DMS79 (cell line): ENCODE data around the gene GPD2.
A peak's percentile ranks its signal among the peaks of the same experiment; 100 is the strongest.
"Not testable (repeated sequence)": the region's sequence is repeated elsewhere in the genome, so short reads cannot be mapped to it uniquely, and the experiment has no call there.

Experiments
- DNase-seq: peaks from one replicate; lab custom pipeline; 2025; lab: John Stamatoyannopoulos, UW

GPD2 gene

GRCh38 chr2:156590085-156590739 lies 154.0 kb downstream of the GPD2 start:
- DNase-seq = no peak

DNA sequence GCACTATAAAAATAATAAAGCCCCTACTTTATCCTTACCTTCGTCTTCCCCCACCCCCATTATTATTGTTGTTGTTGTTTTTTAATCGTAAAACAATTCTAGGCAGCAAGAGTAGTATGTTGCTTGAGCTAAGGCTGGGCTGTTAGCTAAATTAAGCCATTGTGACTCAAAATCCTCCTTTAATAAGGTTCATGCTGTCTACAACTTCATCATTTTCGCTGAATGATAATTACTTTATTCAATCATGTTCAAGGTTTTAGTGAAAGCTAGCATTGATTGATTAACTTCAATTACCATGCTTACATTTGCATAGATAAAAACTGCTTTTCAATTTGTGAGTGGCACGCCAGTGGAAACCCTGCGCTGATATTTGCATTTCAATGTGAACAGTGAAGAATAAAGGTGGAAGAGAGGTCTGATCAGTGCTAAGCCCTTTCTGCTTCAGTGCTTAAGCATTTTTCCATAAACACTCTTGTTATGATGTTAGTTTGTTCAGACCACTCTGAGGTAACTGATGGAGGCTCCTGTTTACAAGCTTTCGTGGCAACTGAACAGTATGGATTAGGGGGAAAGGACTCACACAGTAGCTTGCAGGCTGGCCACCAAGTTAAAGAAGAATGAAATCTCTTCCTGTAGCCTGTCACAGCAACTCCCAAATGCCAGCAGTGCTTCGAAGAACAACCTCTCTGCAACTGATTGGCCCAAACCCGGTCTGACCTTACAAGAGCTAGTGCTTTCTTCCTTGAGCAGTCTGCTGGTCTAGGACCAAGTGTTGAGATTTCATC lies 156.8 kb downstream of the GPD2 start:
- no peak for DNase-seq

- no peak for DNase-seq
These were observed 157.4 kb downstream of the GPD2 start for GRCh38 chr2:156593594-156593921.

DNA sequence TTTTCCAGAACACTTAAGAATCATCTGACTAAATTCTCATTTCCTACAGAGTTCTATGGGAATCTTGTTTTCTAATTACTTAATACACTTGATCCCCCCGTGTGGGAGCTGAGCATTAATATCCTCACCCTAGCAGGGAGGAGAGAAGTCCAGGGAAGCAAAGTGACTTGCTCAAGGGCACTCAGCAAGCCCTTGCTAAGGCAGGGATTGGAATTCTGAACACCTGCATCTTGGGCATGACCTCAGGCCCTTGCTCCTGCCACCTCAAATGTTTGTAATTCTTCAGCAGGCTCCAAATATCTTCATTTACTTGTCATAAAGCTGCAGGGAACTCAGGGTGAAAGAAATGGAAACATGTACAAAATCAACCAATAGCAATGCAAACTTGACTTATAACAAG lies 162.4 kb downstream of the GPD2 start:
- no peak for DNase-seq

DNA sequence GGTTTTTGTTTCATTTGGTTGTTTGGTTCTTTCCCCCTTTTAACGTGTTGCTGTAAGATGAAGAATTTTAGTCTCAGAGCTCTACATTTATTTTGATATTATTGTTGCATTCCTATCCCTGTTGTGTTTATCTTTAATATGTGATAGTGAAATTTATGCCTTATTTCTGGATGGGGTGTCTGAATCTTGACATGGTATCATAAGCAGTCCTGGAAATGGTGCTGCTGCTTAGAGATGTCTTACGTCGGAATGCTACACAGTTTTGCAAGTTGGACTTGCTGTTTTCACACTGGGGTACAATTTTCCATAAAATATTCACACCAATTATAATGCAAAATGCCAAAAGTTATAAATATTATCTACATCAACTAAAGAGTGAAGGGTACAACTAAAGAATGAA lies 164.0 kb downstream of the GPD2 start:
- DNase-seq = no peak

DNA sequence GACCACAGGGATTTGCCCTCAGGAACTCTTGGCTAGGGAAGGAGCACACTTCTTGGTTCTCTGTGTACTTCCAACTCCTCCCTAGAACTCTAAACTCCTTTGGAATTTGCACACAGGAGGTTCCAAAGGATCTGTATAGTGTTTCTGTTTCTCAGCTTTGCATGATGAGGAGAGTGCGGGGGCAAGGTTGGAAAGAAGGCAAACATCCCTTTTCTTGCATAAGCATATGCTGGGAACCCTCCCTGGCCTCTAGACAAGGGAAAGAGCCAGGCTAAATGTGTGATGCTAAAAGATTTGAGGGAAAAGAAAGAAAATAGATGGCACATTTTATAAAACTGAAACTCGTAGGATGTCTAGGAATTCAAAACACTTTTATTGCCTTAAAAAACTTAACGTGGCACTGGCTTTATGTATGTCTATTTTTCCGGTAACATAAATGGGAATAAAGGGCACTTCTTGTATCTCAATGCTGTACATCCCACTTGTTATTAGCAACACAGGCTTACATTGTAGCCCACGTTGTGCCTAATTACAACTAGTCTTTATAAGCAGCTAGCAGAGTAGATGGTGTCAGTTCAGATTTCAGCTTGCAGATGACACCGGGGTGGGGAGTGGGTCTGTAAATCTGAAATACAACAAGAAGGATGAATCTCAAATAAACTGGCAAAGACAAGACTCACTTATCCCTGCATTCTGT lies 165.8 kb downstream of the GPD2 start:
- no peak for DNase-seq

GRCh38 chr2:156602552-156602933 lies 166.4 kb downstream of the GPD2 start:
- no peak for DNase-seq

DNA sequence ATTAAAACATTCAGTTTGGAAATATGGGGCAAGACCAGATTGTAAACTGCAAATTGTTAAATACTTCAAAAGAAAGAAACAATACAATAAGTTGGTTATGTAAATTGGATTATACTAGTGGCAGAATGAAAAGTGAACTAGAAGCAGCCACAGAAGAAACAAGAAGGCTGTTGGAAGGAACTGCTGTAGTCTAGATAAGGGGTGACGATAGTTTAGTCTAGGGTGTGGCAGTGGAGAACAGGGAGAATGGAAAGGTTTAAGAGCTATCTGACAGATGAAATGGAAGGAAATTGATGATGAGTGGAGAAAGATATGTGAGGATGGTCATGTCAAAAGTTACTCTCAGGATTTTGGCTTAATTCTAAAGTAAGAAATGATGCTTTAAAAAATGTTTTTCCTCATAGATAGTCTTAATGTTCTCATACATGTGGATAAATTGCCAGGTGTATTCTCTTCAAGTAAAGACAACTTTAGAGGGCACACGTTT lies 179.7 kb downstream of the GPD2 start:
- no peak for DNase-seq

DNA sequence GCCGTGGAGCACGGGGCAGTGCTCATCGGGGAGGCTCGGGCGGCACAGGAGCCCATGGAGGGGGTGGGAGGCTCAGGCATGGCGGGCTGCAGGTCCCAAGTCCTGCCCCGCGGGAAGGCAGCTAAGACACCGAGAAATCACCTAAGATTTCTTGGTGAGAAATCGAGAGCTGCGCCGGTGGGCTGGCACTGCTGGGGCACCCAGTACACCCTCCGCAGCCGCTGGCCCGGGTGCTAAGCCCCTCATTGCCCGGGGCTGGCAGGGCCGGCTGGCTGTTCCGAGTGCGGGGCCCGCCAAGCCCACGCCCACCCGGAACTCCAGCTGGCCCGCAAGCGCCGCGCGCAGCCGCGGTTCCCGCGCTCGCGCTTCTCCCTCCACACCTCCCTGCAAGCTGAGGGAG lies 181.9 kb downstream of the GPD2 start:
- not testable (repeated sequence) for DNase-seq

GRCh38 chr2:156619021-156619539 lies 182.9 kb downstream of the GPD2 start:
- peak; percentile 60 for DNase-seq

DNA sequence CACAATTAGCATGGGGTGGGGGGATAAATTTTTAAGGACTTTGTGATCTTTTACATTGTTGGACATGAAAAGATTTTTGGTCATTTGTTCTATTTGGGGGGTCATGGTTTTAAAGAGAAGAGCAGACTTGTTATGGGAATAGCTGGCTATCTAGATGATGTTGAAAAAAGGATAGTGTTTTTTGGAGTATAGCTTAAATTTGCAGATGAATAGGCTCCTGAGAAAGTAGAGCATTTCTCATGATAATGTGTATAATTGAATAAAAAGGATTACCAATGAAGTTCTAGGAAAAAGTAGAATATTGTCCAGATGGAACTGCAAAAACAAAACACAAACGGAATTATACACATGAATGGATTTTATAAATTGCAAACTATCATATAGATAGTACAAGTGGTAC lies 186.3 kb downstream of the GPD2 start:
- DNase-seq = no peak

GRCh38 chr2:156625360-156626170 lies 189.4 kb downstream of the GPD2 start:
- no peak for DNase-seq

DNA sequence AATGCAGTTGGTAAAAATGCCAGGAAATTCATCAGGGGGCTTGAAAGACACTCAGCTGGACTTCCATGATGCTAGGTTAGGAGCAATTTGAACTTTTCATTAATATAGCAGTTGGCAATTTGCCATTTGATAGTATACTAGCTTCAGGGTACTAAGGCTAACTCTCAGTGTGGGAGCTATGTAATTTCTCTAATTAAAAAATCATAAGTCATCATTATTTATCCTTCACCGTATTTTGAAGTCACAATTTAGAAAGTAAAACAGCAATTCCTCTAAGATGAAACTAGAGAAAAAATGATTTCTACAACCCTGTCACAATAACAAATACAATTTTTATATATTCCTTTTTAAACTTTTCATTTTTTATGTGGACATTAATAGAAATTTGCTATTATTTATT lies 190.8 kb downstream of the GPD2 start:
- DNase-seq = no peak

GRCh38 chr2:156630579-156631337 lies 194.6 kb downstream of the GPD2 start:
- DNase-seq = no peak

- no peak for DNase-seq
These were observed 199.5 kb downstream of the GPD2 start for GRCh38 chr2:156635646-156636045.
